Suppressor macrophage (primary cell): ENCODE data around the gene CFAP73.

ENCODE experiments used
- DNase-seq, 4 experiments: peaks; one replicate each; pipeline ENCODE4 v3.0.0-alpha.2; 2020 to 2022

Gene CFAP73

GRCh38 chr12:113142173-113142885 is 7.2 kb upstream of the CFAP73 start:
- peak; percentile 90 to 95 (median 94) for DNase-seq

- DNase-seq: peak in 2 of 4 experiments; percentile 85 to 87
These were observed 6.6 kb upstream of the CFAP73 start for GRCh38 chr12:113142886-113143332.

- DNase-seq: no peak
These were observed 5.6 kb upstream of the CFAP73 start for GRCh38 chr12:113143959-113144358.

- no peak for DNase-seq
These were observed 4.7 kb upstream of the CFAP73 start for GRCh38 chr12:113144806-113145205.

- peak in 2 of 4 experiments; percentile 23 to 31 for DNase-seq
These were observed 3.6 kb upstream of the CFAP73 start for GRCh38 chr12:113145720-113146551.

- DNase-seq: no peak
These were observed 2.5 kb upstream of the CFAP73 start for GRCh38 chr12:113146999-113147398.

GRCh38 chr12:113151655-113152054 is 2.1 kb downstream of the CFAP73 start:
- DNase-seq: no peak

- no peak for DNase-seq
These were observed 2.8 kb downstream of the CFAP73 start for GRCh38 chr12:113152196-113152834.

GRCh38 chr12:113152835-113153814 is 3.6 kb downstream of the CFAP73 start:
- peak; percentile 88 to 95 (median 92) for DNase-seq

GRCh38 chr12:113154351-113154973 is 4.9 kb downstream of the CFAP73 start:
- peak; percentile 21 to 71 (median 48) for DNase-seq

- DNase-seq: no peak
These were observed 5.5 kb downstream of the CFAP73 start for GRCh38 chr12:113155060-113155459.

GRCh38 chr12:113155646-113156045 is 6.1 kb downstream of the CFAP73 start:
- peak in 1 of 4 experiments; percentile 30 for DNase-seq

- no peak for DNase-seq
These were observed 7.8 kb downstream of the CFAP73 start for GRCh38 chr12:113157218-113157859.

GRCh38 chr12:113158439-113159203 is 9.1 kb downstream of the CFAP73 start:
- no peak for DNase-seq

GRCh38 chr12:113159937-113160336 is 10.4 kb downstream of the CFAP73 start:
- DNase-seq: no peak

GRCh38 chr12:113161415-113162016 is 12.0 kb downstream of the CFAP73 start:
- no peak for DNase-seq

GRCh38 chr12:113162102-113163029 is 12.8 kb downstream of the CFAP73 start:
- no peak for DNase-seq

GRCh38 chr12:113163030-113163360 is 13.5 kb downstream of the CFAP73 start:
- no peak for DNase-seq

- no peak for DNase-seq
These were observed 14.5 kb downstream of the CFAP73 start for GRCh38 chr12:113164014-113164413.
